Inferior parietal cortex (tissue), 1 donor: ENCODE measurements around the gene PRMT7.
A peak's percentile ranks its signal among the peaks of the same experiment; 100 is the strongest.

Source experiments
- DNase-seq: peaks from one replicate; pipeline ENCODE4 v3.0.0-alpha.2; 2016; ENCODE audit errors: extremely low spot score

The PRMT7 gene

GRCh38 chr16:68363658-68364521 is 53.1 kb downstream of the PRMT7 start:
- no peak for DNase-seq

DNA sequence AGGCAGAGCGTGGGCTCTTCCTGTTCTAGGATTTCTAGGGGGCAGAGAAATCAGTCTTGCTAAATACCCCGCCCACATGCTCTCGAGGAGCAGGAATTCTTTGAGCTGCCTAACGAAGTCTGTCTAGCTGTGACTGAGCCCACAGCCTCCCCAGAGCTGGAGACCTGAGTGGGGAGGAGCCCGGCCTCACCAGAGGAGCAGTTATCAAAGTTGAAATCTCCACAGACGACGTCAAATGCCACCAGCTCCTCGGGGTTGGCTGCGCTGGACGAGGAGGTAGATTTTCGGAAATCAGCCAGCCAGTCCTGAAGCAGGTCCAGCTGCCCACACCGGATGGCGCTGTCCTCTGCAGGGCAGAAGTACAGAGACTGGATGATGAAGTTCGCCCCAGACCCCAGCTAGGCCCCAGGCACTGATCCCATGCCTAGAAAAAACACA is 53.8 kb downstream of the PRMT7 start:
- no peak for DNase-seq

- DNase-seq = no peak
Measured at GRCh38 chr16:68365167-68365817, 54.5 kb downstream of the PRMT7 start.

DNA sequence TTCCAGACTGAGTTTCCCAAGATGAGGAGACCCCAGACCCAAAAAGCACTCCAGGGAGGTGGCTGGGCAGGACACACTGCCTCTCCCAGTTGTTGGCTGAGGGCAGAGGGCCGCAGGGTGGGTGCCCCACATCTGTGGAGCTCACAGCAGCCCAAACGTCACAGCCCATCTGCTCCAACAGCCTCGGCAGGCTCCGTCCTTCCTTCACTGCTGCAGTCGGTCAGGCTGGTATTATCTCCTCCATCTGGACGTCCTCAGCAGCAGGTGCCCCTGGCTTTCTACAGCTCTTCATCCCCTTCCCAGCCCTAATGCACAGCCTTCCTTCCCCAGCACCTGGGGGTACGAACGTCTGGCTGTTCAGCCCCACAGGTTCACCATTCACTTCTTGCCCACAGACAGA is 55.2 kb downstream of the PRMT7 start:
- DNase-seq = no peak

GRCh38 chr16:68367030-68367429 is 56.2 kb downstream of the PRMT7 start:
- no peak for DNase-seq

- DNase-seq = no peak
Measured at GRCh38 chr16:68367440-68367839, 56.6 kb downstream of the PRMT7 start.

GRCh38 chr16:68367891-68368290 is 57.1 kb downstream of the PRMT7 start:
- no peak for DNase-seq

DNA sequence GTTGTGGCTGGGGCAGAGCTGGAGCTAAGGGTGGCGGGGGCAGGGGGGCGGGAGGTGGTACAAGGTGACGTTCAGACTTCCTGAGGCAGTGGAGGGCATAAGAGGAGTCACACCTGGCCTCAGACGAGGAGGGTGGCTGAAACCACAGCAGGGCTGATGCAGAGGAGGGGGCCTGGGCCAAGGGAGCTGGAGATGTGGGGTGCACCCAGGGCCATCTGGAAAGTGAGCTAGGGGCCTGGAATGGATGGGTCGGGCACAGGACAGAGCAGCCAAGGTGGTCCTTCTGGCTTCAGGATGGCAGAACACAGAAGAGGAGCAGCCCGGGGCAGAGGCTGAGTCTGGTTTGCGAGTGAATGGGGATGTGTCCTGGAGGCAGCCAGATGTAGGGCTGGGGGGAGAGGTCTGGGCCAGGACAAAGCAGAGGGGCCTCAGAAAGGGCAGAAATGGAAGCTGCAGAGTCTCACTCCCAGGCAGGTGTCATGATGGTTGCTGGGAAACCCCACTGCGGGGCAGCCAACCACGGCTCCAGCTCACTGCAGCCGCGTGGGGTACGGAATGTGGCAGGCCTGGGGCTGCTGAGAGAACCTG is 57.6 kb downstream of the PRMT7 start:
- DNase-seq = no peak

DNA sequence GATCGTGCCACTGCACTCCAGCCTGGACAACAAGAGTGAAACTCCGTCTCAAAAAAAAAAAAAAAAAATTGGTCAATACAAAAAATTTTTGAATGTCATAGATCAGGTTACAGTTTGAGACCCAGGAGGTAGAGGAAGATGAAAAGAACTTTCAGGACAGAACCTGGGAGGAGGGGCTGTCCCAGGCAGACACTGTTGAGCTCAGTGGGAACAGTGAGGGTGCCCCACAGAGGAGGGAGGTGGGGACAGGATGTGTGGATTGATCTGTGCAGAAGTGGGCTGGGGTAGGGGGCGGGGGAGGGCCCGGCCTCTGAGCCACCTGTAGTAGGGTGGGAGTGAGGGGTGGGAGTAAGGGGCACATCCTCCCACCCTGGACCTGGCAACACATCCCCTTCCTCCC is 58.3 kb downstream of the PRMT7 start:
- DNase-seq = no peak

DNA sequence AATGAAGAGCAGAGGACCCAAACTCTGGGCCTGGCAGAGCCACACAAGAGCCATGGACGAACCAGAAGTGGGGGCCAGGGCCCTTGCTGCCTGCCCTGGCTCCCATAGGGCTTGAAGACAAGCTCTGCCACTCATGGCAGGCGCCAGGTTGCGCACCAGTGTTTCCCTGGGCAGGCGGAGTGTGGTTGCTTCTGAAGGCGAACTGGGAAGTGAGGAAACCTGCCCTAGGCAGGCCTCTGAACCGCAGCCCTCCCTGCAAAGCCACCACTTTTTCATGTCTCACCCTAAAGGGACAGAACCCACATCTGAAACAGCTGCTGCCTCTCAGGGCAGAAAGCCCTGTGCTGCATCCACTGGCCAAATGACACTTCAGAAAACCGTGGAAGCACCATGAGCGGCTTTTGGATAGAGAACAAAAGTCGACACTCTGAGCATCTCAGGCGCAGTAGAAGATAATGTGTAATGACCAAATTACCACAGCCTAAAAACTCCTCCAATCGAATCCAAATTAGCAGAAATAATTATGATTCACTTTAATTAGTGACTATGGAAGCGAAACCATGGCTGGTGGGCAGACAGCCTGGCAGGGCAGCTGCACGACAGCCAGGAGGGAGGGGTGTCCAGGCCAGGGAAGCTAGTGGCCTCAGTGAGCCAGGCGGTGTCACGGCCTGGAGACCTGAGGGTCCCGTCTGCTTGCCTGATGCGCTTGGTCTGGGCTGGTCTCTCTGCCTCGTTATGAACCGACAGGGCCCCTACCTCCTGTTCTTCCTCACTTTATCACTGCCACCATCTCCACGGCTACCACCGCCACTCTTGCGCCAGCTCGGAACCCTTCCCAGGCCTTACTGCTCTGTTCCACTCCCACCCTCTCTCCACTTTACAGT is 59.1 kb downstream of the PRMT7 start:
- no peak for DNase-seq

GRCh38 chr16:68370581-68371275 is 59.9 kb downstream of the PRMT7 start:
- no peak for DNase-seq

- no peak for DNase-seq
Measured at GRCh38 chr16:68371276-68371651, 60.4 kb downstream of the PRMT7 start.

GRCh38 chr16:68371706-68372380 is 61.0 kb downstream of the PRMT7 start:
- DNase-seq = no peak

GRCh38 chr16:68372381-68372720 is 61.5 kb downstream of the PRMT7 start:
- DNase-seq = no peak

GRCh38 chr16:68372806-68373205 is 62.0 kb downstream of the PRMT7 start:
- no peak for DNase-seq

- no peak for DNase-seq
Measured at GRCh38 chr16:68373528-68374245, 62.9 kb downstream of the PRMT7 start.

GRCh38 chr16:68374246-68374805 is 63.5 kb downstream of the PRMT7 start:
- peak; percentile 30 for DNase-seq

GRCh38 chr16:68374961-68375660 is 64.3 kb downstream of the PRMT7 start:
- no peak for DNase-seq
